HG03280 (cell line): ENCODE data around the gene RNF130.

Experiments used
- ATAC-seq: cut with Tn5 transposase; IDR thresholded peaks from one replicate; pipeline ENCODE4 v1.9.1; 2021; ENCODE audit warnings: mild to moderate bottlenecking, moderate library complexity; ENCODE audit not compliant: unreplicated experiment

RNF130 gene

DNA sequence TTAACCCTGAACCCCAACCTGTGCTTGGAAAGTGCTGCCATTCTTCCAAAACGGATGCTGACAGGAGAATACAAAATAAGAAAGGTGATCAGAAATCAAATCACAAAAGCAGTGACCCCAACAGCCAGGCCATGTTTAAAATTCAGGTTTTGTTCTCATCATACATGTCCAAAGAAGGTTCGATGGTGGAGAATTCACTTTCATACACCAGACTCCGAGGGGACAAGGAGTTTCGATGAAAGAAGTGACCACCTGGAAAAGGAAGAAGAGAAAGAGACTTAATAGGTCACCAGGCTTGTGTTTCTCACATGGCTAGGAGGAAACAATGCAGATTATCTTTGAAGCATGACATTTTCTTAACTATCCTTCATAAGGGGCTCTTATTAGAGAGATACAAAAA, 151.4 kb downstream of the RNF130 start:
- ATAC-seq: no peak

DNA sequence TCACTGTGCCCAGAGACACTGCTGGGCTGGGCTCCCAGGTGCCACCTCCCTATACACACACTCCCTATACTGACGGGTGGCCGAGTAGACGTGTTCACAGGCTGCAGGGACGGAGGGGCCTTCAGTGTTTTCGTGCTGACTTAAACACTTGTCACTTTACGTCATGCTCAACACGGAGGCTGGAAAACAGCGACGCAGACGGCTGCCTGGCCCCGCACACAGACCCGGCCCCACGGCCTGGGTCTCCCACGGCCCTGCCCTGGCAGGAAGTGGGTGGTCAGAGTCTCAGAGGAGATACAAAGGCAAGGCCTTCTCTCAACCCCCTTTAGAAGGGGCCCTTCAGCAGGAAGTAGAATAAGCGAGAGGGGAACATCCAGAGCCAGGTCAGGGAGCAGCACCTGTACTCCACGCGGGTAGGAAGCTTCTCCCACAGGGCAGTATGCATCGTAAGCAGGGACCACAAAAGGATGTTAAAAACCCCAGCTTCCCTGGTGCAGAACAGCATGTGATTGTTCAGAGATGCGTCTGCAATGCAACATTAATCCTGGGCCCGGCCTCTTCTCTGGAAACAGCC, 152.0 kb downstream of the RNF130 start:
- ATAC-seq: no peak

DNA sequence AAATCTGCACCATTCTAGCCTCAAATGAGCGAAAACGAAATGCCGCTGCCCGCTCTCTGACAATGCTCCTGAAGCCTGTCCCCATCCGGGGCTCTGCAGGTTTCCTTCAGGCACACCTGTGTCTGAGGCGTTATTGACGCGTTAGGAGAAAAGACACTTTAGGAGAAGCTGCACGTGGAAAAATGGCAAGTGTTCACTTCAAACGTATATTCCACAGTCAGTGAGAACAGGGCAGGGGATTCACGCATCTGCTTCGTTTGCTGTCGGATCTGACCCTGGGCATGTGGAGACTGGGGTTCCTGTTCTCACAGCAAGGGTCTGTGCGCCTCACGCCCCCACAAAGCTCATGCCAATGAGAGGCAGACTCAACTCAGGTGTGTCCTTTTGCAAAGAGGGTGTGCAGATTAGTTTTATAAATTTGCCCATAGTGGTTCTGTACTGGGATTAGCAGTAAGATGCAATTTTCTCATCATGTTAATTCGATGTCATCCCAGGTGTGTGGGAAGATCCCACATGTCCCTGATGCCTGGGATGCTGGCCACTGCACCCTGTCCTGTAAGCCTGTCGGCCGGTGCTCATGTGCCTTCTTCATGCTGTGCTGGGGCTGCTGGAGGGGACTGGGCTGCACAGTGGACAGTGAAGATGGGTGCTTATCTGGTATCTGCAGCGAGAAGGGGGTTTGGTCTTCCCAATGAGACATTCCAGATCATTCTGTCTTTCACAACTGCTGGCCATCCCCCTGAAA, 152.6 kb downstream of the RNF130 start:
- no peak for ATAC-seq

DNA sequence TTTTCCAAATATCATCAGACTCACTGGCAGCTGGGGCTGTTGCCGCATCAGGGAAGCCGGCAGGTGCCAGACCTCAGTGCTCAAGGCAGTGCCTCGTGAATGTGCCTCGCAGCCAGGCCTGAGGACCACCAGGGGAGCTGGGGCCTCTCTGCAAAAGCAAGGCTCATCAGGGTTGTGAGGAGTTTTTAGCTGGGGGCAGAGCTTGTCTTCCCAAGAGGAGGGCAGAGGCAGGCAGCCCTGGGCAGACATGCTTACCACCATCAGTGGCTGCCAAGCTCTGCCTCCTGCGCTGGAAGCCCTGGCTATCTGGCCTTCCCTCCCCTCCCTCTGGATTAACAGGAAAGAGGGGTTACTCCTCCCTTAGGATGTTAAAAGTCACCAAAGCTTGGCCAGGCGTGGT, 155.0 kb downstream of the RNF130 start:
- ATAC-seq: no peak

DNA sequence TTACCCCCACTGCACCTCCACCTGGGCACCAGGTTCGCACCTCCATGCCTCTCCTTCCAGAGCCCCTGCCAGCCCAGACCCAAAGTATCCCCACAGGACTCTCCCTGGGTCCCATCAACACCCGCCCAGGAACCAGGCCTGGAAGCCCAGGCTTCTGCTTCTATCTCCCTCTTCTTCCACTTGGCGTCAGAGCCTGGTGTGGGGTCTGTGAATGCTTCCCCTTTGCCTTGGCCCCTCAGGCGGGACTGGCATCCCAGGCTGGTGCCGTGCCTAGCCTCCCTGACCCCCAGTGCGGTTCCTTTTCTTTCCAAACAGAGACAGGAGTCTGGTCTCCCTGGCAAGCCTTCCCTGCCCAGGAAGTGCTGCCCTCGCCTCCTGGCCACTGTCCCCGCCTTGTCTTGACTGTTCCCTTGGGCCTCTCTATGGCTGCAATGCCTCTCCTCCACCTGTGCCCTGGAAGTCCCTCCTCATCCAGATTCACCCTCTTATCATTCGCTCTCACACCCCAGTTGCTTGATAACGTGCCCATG, 156.1 kb downstream of the RNF130 start:
- ATAC-seq: no peak

DNA sequence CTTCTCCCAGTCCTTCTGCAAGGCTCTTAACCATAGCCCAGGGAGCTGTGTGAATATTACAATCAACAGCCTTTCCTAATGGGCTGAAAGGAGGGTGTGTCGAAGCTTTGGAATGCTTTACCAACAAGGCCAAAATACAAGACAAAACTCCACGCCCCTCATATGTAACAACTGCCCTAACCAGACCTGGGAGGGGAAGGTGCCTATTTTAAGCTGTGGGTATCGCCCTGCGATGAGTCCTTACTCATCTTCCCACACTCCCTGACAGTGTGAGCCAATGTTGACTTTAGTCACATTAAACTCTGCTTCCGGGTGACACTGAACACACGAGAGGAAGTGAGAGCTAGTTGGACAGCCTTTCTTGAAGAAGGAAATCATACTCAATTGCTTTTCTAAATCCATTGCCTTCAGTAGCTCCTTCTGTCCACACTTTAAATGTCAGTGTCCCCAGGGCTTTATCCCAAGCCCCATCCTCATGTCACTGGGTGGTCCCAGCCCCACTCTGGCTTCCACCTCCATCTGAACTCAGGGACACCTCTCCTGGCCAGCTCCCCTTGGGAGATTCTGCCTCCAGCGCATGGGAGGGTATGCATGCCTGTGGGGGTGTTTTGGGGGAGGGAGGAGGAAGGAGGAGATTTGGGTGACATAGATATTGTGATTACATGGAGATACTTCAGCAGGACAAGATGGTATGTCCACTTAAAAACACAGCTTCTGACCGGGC, 157.4 kb downstream of the RNF130 start:
- ATAC-seq: no peak

DNA sequence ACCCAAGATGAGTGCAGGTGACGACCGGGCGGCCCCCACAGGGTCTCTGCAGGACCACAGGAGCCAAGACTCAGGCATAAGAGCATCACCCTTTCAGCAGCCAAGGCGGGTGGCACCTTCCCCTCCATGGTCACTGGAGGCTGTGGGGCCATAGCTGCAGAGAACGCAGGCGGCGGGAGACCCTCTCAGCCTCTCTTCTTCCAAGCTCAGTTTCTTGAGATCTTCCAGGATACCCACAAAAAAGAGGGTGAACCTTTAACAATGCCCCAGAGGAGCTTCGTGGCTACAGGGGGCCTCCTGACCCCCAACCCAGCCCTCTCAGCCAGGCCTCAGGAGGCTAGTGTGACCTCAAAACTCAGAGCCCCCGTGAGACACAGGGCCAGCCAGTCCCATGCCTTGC, 158.1 kb downstream of the RNF130 start:
- no peak for ATAC-seq

DNA sequence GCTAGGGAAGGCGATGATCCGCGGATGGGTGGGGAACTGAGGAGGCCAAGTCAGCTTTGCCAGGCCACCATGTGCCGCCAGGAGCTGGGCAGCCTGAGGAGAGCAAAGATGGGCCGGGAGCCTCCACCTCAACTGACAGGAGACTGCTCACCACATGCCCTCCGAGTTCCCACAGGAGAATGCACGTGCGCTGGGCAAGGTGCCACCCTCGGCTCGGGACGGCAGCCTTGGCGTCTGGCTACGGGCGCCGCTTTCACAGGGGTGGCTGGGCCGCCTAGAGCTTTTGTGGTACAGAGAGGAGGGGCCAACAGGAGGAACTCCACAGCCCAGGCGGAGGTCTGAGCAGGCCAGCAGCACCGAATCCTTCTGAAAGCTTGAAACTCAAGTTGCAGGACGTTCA, 158.6 kb downstream of the RNF130 start:
- no peak for ATAC-seq

DNA sequence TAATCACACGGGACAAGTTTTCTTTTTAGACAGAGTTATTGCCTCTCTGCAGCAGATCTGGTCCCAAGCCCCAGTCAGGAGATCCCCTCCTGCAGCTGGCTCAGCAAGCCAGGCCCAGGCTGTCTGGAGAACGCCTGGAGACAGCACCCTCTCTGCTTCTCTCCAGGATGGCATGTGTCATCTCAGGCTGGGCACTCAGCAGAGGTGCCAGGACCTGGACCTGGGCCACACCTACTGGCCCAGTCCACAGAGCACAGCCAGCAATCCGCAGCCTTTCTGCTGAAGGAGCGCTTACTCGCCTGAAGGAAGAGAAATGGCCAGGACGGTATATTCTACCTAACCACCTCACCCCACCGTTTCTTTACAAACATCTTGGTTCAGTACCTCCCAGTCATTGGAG, 159.2 kb downstream of the RNF130 start:
- ATAC-seq: no peak

DNA sequence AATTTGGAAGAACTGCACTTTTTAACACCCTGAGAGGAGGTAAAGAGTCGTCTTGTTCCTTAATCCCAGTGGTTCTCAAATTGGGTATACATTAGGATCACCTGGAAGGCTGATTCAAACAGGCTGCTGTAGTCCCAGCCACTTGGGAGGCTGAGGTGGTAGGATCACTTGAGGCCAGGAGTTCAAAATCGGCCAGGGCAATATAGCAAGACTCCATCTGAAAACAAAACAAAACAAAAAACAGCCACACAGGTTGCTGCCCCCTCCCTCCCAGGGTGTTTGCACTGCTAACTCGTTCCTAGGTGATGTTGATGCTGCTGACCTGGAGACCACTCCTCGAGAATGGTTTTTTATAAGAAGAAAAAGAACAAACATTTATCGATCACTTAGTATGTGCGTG, 162.3 kb downstream of the RNF130 start:
- ATAC-seq: no peak

DNA sequence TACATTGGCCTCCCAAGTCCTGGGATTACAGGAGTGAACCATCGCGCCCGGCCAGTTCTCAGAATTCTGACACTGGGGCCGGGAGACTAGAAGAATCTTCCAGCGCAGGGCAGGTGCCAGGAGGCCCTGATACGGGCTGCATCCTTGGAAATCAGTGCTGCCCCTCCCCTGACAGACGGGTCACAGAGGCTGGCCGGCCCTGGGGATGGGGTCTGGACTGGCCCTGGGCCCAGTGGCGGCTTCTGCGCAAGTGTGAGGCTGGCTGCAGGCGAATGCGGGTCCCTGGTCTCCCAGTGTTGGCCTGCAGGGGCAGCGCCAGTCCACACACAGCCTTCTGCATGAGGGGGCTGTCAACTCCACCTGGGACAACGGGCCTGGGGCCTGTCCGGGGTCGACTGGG, 163.0 kb downstream of the RNF130 start:
- no peak for ATAC-seq

DNA sequence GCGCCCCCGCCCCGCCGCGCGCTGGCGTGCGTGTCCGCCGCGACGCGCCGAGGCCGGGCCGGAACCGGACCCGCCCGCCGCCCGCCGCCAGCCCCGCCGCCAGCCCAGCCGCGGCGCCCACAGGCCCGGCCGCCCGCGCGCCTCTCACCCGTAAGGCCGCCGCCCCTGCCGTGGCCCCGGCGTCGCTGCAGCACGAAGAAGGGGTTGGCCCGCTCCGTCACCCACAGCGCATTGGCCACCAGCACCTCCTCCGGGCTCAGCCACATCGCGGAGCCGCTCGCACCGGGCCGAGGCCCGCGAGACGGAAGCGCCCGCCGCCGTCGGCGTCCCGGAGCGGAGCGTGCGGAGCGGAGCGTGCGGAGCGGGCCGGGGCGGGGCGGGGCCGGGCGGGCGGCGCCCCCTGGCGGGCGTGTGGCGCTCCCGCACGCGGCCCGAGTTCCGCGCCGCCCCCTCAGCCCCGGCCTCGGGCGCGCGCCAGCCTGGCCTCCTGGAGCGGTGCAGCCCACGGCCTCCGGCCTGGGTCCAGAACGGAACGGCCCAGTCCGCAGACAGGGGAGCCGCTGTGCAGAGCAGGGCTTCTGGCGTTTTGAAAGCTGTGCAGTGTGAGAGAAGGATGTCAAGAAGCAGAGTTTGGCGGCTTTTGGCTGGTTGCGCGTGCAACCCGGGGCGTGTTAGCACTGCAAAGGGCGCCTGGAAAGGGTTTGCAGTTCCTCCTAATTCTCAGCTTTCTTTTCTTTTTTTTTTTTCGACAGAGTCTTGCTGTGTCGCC, 163.8 kb downstream of the RNF130 start, which contains the start of gene TBC1D9B:
Gene TBC1D9B (minus strand): TSS at position 342 of the 769 bp plus-strand sequence. CDS start 76 bp downstream, at position 266.
- ATAC-seq: peak; percentile 90

DNA sequence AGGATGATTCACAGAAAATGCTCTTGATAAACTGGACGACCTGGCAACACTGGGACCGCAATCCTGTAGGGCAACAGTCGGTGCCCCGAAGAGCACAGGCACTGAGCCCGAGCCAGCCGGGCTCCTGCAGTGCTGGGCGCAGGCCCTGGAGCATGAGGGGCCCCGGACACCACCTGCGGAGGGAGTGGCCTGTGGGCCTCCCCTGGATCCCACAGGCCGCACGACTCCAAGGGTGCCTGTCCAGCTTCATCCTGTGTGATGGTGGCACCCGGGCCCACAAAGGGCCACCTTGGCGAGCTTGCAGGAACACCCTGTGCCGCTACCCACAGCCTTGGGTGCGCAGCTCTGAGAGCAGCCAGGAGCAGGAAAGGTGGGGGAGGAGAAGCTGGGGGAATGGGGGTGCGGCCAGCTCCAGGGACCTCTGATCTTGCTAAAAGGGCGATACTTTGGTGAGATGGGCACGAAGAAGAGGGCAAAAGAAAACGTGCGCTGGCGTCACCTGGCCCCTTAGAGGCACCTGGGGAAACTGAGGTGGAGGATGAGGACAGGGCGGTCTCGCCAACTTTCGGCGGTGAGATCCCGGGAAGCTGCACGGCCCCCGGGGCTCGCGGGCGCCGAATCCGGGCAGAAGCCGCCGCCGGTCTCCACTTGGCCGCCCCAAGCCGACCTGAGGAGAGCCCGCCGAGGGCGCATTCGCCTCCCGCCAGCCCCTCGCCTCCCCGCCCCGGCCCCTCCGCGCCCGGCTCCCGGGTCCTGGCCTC, 164.6 kb downstream of the RNF130 start:
- peak; percentile 15 for ATAC-seq

DNA sequence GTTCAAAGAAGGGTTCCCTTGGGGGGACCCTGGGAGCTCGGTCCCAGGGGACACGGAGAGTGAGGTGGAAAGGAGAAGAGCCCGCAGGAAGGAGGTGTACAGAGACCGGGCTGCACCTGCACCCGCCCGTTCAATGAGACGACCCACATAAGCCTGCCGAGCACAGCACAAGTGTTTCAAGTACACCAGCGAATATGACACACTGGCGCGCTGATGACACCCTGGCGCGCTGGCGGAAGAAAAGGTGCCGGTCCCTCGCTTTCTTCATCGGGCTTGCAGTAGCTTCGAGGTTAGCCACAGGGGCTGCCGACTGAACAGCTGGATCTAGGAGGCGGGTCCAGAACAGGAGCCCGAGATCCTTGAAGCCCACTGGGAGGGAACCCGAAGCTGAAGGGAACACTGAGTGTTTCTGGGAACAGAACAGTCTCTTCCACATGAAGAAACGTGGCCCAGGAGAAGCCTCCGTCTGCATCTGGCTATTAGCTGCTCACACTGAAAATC, 165.2 kb downstream of the RNF130 start:
- ATAC-seq: no peak

DNA sequence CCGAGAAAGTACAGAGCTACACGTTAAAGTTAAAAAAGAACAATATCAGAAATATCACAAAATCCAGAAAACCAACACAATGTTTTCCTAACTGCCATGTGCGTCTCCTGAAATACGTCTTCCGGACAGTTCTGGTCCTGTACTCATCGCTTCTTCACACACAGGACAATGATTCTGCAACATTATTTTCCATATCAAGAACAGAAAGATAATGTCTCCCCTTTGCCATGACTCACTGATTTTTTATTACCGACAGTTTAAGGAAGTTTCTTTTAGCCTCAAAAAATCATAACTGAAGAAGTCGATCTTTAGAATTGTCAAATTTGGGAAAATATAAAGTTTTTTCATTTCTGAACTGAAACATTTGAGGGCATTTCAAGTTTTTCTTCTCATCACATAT, 166.4 kb downstream of the RNF130 start:
- ATAC-seq: no peak
